ENCODE results near the gene USP48.
"Not testable (repeated sequence)": the region's sequence is repeated elsewhere in the genome, so short reads cannot be mapped to it uniquely, and the experiment has no call there.

USP48 gene

GRCh38 chr1:21815724-21816321, 32.9 kb upstream of the USP48 start:
- DNase-seq: no peak

- DNase-seq: no peak
These were observed 32.1 kb upstream of the USP48 start for GRCh38 chr1:21814981-21815582.

GRCh38 chr1:21814241-21814918, 31.4 kb upstream of the USP48 start:
- DNase-seq: no peak

- DNase-seq: no peak
These were observed 30.6 kb upstream of the USP48 start for GRCh38 chr1:21813542-21813941.

GRCh38 chr1:21811875-21812305, 28.9 kb upstream of the USP48 start, which contains the start of gene LDLRAD2:
Gene LDLRAD2 (plus strand): TSS chr1:21812265. CDS start chr1:21812452, 187 bp downstream.
- DNase-seq: no peak

- DNase-seq: no peak
These were observed 21.6 kb upstream of the USP48 start for GRCh38 chr1:21804536-21804935.

- no peak for DNase-seq
These were observed 18.2 kb upstream of the USP48 start for GRCh38 chr1:21801100-21801499.

GRCh38 chr1:21799730-21800129, 16.8 kb upstream of the USP48 start:
- DNase-seq: no peak

- no peak for DNase-seq
These were observed 12.1 kb upstream of the USP48 start for GRCh38 chr1:21795075-21795474.

- DNase-seq: no peak
These were observed 11.7 kb upstream of the USP48 start for GRCh38 chr1:21794656-21795055.

GRCh38 chr1:21793104-21793503, 10.2 kb upstream of the USP48 start:
- no peak for DNase-seq

- DNase-seq: no peak
These were observed 3.7 kb upstream of the USP48 start for GRCh38 chr1:21786640-21787039.

GRCh38 chr1:21785764-21786163, 2.8 kb upstream of the USP48 start:
- DNase-seq: not testable (repeated sequence)

- DNase-seq: no peak
These were observed 992 bp upstream of the USP48 start for GRCh38 chr1:21783679-21784603.

- DNase-seq: peak; percentile 52
These were observed 541 bp downstream of the USP48 start for GRCh38 chr1:21782349-21782867.

GRCh38 chr1:21781815-21782348, 1.1 kb downstream of the USP48 start:
- no peak for DNase-seq

- DNase-seq: no peak
These were observed 3.1 kb downstream of the USP48 start for GRCh38 chr1:21779613-21780521.

- no peak for DNase-seq
These were observed 4.6 kb downstream of the USP48 start for GRCh38 chr1:21778405-21778727.

GRCh38 chr1:21776925-21777324, 6.0 kb downstream of the USP48 start:
- not testable (repeated sequence) for DNase-seq

- DNase-seq: no peak
These were observed 6.9 kb downstream of the USP48 start for GRCh38 chr1:21775985-21776562.

- no peak for DNase-seq
These were observed 7.4 kb downstream of the USP48 start for GRCh38 chr1:21775550-21775914.
